GM13976 (cell line): Measurements from ENCODE around the gene SHH.
"Not testable (repeated sequence)": the region's sequence is repeated elsewhere in the genome, so short reads cannot be mapped to it uniquely, and the experiment has no call there.

Source experiments
- DNase-seq: peaks from one replicate; pipeline ENCODE4 v3.0.0; 2012; ENCODE audit warnings: low spot score
- CTCF ChIP-seq: IDR thresholded peaks from 2 replicates; pipeline ENCODE4 v1.5.1; 2012; ENCODE audit warnings: borderline replicate concordance, mild to moderate bottlenecking; ENCODE audit not compliant: insufficient read depth; ENCODE audit errors: extremely low read depth, missing control alignments, control extremely low read depth
- in situ Hi-C: fragments of 300-500 bp; cut with MboI; formaldehyde crosslinking; loops from one replicate; pipeline ENCODE4 v1.12.0; 2022; ENCODE audit warnings: low sequenced_read_pairs, mixed read lengths, inconsistent platforms; ENCODE audit not compliant: unreplicated experiment

The SHH gene

GRCh38 chr7:155839461-155839860, 27.2 kb upstream of the SHH start:
- no peak for DNase-seq
- TF ChIP-seq CTCF, result no peak
- in situ Hi-C loops, result no loop called here

DNA sequence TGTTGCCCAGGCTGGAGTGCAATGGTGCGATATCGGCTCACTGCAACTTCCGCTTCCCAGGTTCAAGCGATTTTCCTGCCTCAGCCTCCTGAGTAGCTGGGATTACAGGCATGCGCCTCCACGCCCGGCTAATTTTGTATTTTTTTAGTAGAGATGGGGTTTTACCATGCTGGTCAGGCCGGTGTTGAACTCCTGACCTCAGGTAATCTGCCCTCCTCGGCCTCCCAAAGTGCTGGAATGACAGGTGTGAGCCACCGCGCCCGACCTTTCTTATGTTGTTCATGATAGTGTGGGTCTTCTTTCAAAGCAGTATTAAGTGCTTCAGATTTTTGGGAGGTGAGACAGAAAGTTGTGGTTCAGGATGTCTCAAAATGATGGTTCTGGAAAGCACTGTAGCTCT, 26.0 kb upstream of the SHH start:
- in situ Hi-C loops, result not testable (repeated sequence)

GRCh38 chr7:155837126-155837479, 24.8 kb upstream of the SHH start:
- in situ Hi-C loops, result no loop called here
- TF ChIP-seq CTCF, result no peak

More for the DNA sequence above, 26.0 kb upstream of the SHH start:
- not testable (repeated sequence) for DNase-seq

DNA sequence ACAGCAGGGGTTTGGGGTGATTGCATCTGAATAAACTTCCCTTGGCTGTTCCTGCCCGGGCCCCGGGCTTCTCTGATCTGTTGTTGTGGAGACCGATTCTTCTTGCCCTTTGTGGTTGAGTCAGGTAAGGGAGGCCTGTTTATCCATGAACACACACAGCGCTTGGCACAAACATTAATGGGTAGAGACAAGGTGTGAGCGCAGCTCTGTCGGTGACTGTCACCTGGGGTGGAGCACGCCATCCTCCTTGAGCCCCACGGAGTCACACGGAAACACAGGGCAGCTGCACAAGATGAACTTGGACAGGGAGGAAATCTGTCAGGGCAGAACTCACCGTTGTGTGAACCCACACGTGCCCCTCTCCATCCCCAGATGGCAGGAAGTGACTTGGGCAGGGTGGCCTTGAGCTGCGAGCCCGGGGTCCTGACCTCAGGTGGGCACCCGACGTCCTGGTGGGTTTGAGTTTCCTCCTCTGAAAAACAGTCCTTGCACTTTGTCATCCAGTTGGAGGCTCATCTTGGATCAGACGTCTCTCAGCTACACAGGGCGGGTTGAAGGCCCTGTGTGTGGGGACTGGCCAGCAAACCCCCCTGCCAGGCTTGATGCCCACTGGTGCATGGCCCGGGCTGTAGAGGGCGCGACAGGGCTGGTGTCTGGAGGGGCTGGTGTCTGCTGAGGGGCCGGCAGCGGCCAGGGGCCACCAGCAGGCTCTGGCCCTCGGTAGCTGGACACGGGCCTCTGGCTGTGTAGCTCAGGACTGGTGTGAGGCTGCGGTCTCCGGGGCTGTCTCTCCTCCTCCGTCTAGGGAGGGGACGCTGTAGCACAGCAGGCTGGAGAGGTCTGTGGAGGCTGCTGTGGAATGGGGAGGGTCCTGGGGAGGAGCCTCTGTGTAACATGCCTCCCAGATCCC, 24.2 kb upstream of the SHH start:
- in situ Hi-C loops, result no loop called here
- DNase-seq, result no peak
- no peak for TF ChIP-seq CTCF

More at GRCh38 chr7:155837126-155837479, 24.8 kb upstream of the SHH start:
- no peak for DNase-seq

DNA sequence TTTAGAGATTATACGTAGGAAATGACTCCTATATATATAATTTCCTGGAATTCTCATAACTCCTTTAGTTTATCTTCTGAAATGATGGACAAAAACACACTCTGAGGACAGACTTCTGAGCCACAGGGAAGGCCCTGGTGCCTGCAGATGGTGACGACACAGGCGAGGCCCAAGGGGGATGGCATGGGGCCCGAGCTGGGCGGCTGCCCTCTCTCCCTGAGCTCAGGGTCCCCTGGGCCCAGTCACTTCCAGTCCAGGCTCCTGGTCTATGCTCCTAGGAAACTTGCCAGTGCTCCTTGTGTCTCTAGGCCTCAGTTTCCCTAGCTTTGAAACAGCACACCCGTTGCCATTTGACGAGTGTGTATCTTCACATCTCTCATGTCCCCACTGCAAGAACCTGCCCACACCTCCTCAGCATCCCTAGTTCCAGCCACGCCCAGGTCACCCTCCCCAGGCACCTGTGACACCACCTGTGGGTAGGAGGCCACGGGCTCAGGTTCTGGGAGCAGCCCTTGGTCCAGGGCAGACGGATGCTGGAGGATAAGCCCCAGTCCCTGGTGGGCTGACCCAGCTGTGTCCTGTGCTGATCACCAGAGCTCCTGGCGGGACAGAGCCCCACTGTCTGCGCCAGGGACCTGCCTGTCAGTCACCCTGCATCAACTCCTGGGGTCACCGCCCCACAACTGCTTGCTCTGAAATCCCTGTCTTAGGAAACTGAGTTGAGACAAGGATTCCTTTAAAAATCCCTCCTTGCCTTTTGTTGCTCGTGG, 23.4 kb upstream of the SHH start:
- in situ Hi-C loops, result no loop called here
- no peak for TF ChIP-seq CTCF
- no peak for DNase-seq

GRCh38 chr7:155834486-155835048, 22.3 kb upstream of the SHH start:
- no peak for DNase-seq
- in situ Hi-C loops, result no loop called here
- no peak for TF ChIP-seq CTCF
